HG03280 (cell line): ENCODE measurements around the gene KLK12.

Experiments
- ATAC-seq: cut with Tn5 transposase; IDR thresholded peaks from one replicate; pipeline ENCODE4 v1.9.1; 2021; ENCODE audit warnings: mild to moderate bottlenecking, moderate library complexity; ENCODE audit not compliant: unreplicated experiment

Gene KLK12

GRCh38 chr19:50983625-50984292, 51.0 kb downstream of the KLK12 start, which contains the start of gene KLK7:
KLK7 (minus strand) TSS chr19:50983917; CDS start chr19:50982399, 1,518 bp downstream.
- ATAC-seq: no peak

GRCh38 chr19:50982186-50982585, 52.6 kb downstream of the KLK12 start:
- ATAC-seq: no peak

DNA sequence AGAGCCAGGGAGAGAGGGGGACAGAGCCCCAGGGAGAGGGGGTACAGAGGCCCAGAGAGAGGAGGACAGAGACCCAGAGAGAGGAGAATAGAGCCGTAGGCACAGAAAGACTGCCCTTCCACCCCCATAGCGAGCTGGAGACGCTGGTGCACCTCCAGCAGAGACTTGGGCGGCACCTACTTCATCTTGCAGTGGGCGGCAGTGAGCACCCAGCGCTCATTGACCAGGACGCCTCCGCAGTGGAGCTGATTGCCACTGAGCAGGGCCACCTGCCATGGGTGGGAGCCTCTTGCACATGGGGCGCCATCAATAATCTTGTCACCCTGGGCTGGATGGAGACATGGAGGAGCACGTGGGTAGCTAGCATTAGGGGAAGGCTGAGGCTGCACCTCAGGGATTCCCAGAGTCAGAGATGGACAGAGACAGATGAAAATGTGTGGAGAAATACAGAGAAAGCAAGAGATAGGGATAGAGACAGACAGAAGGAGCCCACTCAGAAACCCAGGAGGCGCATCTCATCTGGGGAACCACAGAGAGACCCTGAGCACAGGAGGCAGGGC, 53.1 kb downstream of the KLK12 start:
- no peak for ATAC-seq

DNA sequence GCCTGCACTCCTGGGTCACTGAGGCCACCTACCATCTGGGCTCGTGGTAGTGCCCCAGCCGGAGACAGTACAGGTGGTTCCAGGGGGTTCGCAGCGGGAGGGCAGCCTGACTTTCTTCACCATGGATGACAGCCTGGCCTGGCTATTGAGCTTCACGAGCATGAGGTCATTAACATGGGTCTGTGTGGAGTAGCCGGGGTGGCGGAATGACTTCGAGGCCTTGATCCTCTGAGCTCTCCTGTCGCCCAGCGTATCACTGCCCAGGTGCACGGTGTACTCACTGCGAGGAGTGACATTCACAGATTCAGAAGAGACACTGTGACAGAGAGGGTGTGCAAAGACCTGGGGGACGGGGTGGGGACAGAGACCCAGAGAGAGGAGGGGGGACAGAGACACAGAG, 54.6 kb downstream of the KLK12 start:
- no peak for ATAC-seq

GRCh38 chr19:50979758-50980157, 55.0 kb downstream of the KLK12 start:
- no peak for ATAC-seq
